Ishikawa (cell line): ENCODE data around the gene XXYLT1.

Source experiments
- CEBPB ChIP-seq: IDR thresholded peaks from 2 replicates; pipeline ENCODE4 v1.6.1; 2012
- CREB1 ChIP-seq: IDR thresholded peaks from 2 replicates; pipeline ENCODE4 v1.6.1; 2012; ENCODE audit warnings: low read depth
- EGR1 ChIP-seq: IDR thresholded peaks from 2 replicates; pipeline ENCODE4 v1.6.1; 2012
- EP300 ChIP-seq: IDR thresholded peaks from 2 replicates; pipeline ENCODE4 v1.6.1; 2012; ENCODE audit warnings: borderline replicate concordance
- FOXM1 ChIP-seq: IDR thresholded peaks from 2 replicates; pipeline ENCODE4 v1.6.1; 2012; ENCODE audit warnings: low read depth, borderline replicate concordance
- MAX ChIP-seq: IDR thresholded peaks from 2 replicates; pipeline ENCODE4 v1.6.1; 2012
- NFIC ChIP-seq: IDR thresholded peaks from 2 replicates; pipeline ENCODE4 v1.6.1; 2012
- RAD21 ChIP-seq: IDR thresholded peaks from 2 replicates; pipeline ENCODE4 v1.6.1; 2012; ENCODE audit warnings: low read depth
- REST ChIP-seq: IDR thresholded peaks from 2 replicates; pipeline ENCODE4 v1.6.1; 2012; ENCODE audit warnings: low read depth, mild to moderate bottlenecking
- TAF1 ChIP-seq: IDR thresholded peaks from 2 replicates; pipeline ENCODE4 v1.6.1; 2012; ENCODE audit warnings: low read depth, mild to moderate bottlenecking
- TCF12 ChIP-seq: IDR thresholded peaks from 2 replicates; pipeline ENCODE4 v1.6.1; 2012; ENCODE audit warnings: low read depth
- USF1 ChIP-seq: IDR thresholded peaks from 2 replicates; pipeline ENCODE4 v1.6.1; 2012
- YY1 ChIP-seq: IDR thresholded peaks from 2 replicates; pipeline ENCODE4 v1.6.1; 2012; ENCODE audit warnings: low read depth

GRCh38 chr3:195302431-195302830 lies 31.5 kb upstream of the XXYLT1 start:
- TF ChIP-seq TCF12 (no peak), EGR1 (no peak), EP300 (no peak), FOXM1 (no peak), NFIC (no peak), MAX (no peak), RAD21 (no peak), TAF1 (no peak), YY1 (no peak), REST (no peak), CEBPB (no peak), CREB1 (no peak), USF1 (no peak)
